HAP-1 (cell line): ENCODE results near the gene MTX3.

Source experiments
- DNase-seq, 2 experiments: peaks; one replicate each; pipeline ENCODE4 v3.0.0-alpha.2; 2016 to 2020; ENCODE audit warnings: low spot score in 2 of 2
- H3K27me3 ChIP-seq: fragments of 250-450 bp; sonication (Bioruptor Pico); 2 replicates; pipeline ENCODE4 v1.5.1; 2020; ENCODE audit warnings: low read depth, mild to moderate bottlenecking, moderate library complexity
- H3K36me3 ChIP-seq: fragments of 250-450 bp; sonication (Bioruptor Pico); replicated peaks from 2 replicates; pipeline ENCODE4 v1.5.1; 2020; ENCODE audit warnings: mild to moderate bottlenecking
- H3K4me1 ChIP-seq: fragments of 250-450 bp; sonication (Bioruptor Pico); 2 replicates; pipeline ENCODE4 v1.5.1; 2020; ENCODE audit warnings: mild to moderate bottlenecking
- H3K4me3 ChIP-seq: fragments of 250-450 bp; sonication (Bioruptor Pico); 2 replicates; pipeline ENCODE4 v1.5.1; 2020; ENCODE audit warnings: mild to moderate bottlenecking, moderate library complexity
- H3K9me3 ChIP-seq: fragments of 250-450 bp; sonication (Bioruptor Pico); 2 replicates; pipeline ENCODE4 v1.5.1; 2020; ENCODE audit warnings: mild to moderate bottlenecking, moderate library complexity
- in situ Hi-C: fragments of 300-500 bp; cut with MboI; formaldehyde crosslinking; loops from 3 replicates; pipeline ENCODE4 v1.14.3; 2020; ENCODE audit warnings: low sequenced_read_pairs, inconsistent platforms, mixed read lengths

The MTX3 gene

DNA sequence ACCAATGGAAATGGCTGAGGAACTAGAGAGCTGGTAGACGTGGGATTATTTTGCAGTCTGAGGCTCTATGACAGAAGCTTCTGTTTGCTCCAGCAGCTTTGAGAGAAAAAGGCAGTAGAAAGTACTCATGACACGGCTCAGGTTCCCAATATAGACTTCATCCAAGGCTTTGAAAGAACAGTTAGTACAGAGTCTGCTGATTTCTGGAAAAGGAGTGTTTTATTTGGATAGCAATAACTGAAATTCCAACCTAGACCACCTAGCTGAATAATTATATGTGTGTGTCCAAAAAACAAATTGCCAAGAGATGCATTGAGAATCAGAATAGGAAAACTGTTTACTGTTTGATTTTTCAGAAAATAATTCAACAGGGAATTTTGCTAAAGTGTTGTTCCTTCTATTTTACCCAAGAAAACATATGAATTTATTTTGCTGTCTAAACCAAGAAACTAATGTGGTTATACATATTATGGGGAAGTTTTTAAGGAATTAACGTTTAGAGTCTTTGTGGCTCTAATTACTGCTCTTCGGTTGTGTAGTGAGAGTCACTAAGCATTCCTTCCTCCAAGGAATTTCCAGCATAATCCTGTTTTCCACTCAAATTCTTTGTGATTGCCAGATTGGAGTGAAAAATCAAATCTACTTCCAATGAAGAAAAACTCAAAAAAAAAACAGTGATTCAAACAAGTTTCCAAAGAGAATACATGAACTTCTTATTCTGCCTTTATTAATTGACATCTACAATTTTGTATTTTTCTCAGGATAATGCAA is 18.1 kb upstream of the MTX3 start:
- no peaks in the 10 kb centered on the region for H3K27me3 ChIP-seq
- H3K9me3 ChIP-seq: no peaks in the 10 kb centered on the region
- H3K4me1 ChIP-seq: no peaks in the 10 kb centered on the region; the same call in 1 of the 2 replicates
- no peak for DNase-seq
- H3K4me3 ChIP-seq: no peak overlapping the region
- in situ Hi-C loops: no loop called here
- H3K36me3 ChIP-seq: no peaks in the 10 kb centered on the region

DNA sequence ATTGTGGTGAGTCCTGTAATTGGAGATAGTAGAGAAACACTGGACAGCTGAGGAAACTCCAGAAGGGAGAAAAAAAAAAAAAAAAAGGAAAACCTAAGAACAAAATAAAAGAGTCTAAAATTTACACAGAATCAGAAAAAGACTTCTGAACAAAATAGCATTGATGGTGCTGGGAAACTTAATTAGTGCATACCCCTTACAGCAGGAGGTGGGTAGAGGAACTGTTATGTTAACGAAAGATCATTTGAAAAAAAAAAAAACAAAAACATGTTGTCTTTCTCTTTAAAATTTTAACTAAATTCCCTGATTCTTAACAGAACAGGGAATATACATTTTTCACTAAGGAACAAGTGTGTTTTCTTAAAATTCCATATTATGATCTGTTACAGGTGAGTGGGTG is 11.6 kb upstream of the MTX3 start:
- Histone ChIP-seq H3K4me1 (no peaks in the 10 kb centered on the region), H3K9me3 (no peaks in the 10 kb centered on the region), H3K36me3 (no peaks in the 10 kb centered on the region), H3K4me3 (no peak overlapping the region), H3K27me3 (peaks cover 7% of the 10 kb centered on the region)
- DNase-seq: no peak
- in situ Hi-C loops: no loop called here

- Histone ChIP-seq H3K27me3 (peaks cover 7% of the 10 kb centered on the region), H3K36me3 (no peaks in the 10 kb centered on the region), H3K4me1 (no peaks in the 10 kb centered on the region), H3K9me3 (no peaks in the 10 kb centered on the region), H3K4me3 (no peak overlapping the region)
- no peak for DNase-seq
- in situ Hi-C loops: no loop called here
These were observed 8.7 kb upstream of the MTX3 start for GRCh38 chr5:79999722-80000121.

DNA sequence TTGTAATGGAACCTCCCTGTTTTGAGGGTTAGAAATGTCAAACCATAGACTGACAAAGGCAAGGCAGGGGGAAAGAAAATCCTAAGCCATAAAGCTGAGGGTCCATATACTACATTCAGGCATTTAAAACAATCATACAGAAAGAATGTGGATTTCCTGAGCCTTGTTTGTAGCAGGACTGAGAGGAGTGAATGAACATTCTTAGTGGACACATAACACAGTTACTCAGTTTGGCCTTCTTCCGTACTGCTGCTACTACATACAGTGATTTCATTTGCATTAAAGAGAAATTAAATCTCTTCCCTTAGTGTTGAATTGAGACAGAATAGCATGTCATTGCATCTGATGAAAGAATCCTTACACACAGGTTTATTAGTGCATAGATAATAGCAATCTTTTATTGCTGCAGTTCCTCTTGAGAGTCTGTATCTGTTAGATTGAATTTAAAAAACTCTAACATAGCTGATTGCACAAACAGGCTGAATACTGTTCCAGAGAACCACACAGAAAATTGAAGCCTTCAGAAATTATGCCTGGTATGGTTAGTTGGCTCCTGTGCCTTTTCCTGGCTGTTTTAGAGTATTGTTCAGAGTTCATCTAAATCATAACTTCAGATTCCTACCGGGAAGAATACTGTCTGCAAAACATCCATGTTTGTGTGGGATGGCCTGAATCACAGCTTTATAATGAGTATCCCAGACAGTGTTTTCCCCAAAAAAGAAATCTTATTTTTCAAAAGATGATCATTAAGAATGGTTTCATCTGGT is 2.0 kb upstream of the MTX3 start:
- no peak for DNase-seq
- in situ Hi-C loops: no loop called here
- Histone ChIP-seq H3K9me3 (no peaks in the 10 kb centered on the region), H3K27me3 (peaks cover 2% of the 10 kb centered on the region), H3K36me3 (no peaks in the 10 kb centered on the region), H3K4me3 (no peak overlapping the region), H3K4me1 (no peaks in the 10 kb centered on the region)

DNA sequence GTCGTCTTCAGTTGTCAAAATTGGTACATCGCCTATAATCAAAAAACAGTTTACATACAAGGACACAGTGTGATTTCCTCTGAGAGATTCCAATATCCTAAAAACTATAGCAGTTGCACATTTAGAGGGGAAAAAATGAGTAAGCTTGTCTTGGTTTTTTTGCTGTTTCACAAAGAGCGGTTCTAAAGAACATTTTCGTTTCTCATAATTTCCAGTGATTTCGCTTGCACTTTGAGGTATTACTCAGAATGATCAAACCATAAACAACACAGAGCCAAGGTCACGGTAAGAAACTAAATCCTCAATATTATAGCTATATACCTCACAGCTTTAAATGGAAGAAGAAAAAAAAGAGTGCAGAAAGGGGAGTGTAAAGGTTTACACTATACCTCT is 861 bp downstream of the MTX3 start:
- H3K36me3 ChIP-seq: no peaks in the 10 kb centered on the region
- H3K9me3 ChIP-seq: no peaks in the 10 kb centered on the region
- H3K4me1 ChIP-seq: no peaks in the 10 kb centered on the region
- DNase-seq: no peak
- in situ Hi-C loops: no loop called here
- H3K27me3 ChIP-seq: peaks cover 2% of the 10 kb centered on the region; the same call in 1 of the 2 replicates
- H3K4me3 ChIP-seq: no peak overlapping the region

GRCh38 chr5:79986260-79986659 is 4.8 kb downstream of the MTX3 start:
- in situ Hi-C loops: no loop called here
- H3K9me3 ChIP-seq: no peaks in the 10 kb centered on the region
- no peaks in the 10 kb centered on the region for H3K4me1 ChIP-seq
- H3K36me3 ChIP-seq: no peaks in the 10 kb centered on the region
- H3K27me3 ChIP-seq: peaks cover 5% of the 10 kb centered on the region; the same call in 1 of the 2 replicates
- no peak overlapping the region for H3K4me3 ChIP-seq
- DNase-seq: no peak

DNA sequence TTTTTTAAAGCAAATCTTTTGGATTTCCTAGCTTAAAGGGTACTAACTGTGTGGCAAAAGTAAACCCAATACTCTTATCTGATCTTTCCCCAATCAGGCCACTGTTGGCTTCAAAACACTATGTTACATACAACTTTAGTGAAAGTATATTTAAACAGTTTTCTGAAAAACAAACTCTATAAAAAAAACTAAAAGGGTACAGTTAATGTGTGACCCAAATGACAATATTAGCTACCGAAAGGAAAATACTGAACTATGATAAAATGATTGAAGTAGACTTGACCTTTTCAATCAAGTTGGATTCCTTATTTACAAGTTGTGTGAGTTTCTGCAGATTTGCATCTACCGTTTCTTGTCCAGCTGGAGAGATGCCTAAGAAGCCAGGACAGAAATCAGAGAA is 5.8 kb downstream of the MTX3 start:
- Histone ChIP-seq H3K9me3 (no peaks in the 10 kb centered on the region), H3K4me3 (no peak overlapping the region), H3K36me3 (no peaks in the 10 kb centered on the region), H3K27me3 (peaks cover 8% of the 10 kb centered on the region; the same call in 1 of the 2 replicates), H3K4me1 (no peaks in the 10 kb centered on the region)
- no peak for DNase-seq
- in situ Hi-C loops: no loop called here

- Histone ChIP-seq H3K4me3 (no peak overlapping the region), H3K27me3 (peaks cover 8% of the 10 kb centered on the region; the same call in 1 of the 2 replicates), H3K36me3 (no peaks in the 10 kb centered on the region), H3K9me3 (no peaks in the 10 kb centered on the region), H3K4me1 (no peaks in the 10 kb centered on the region)
- no peak for DNase-seq
- in situ Hi-C loops: no loop called here
These were observed 6.7 kb downstream of the MTX3 start for GRCh38 chr5:79984363-79984762.

DNA sequence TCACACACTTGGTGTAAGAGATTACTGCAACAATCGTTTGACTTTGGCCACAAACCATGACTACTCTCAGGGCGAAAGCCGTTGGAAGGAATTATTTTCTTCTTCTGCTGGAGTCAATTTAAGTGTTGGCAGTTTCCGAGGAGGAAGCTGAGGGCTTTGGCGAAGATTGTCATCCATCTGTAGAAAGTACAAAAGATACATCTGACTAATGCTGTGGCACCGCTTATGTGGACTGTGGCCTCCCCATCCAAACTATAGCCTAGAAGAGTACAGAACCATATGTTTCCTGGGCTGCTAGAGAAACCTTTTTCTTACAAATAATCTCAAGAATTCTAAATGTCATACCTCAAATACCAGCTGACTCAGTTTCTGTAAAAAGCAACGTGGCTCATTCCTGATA is 7.4 kb downstream of the MTX3 start:
- Histone ChIP-seq H3K27me3 (peaks cover 8% of the 10 kb centered on the region; the same call in 1 of the 2 replicates), H3K9me3 (no peaks in the 10 kb centered on the region), H3K4me1 (no peaks in the 10 kb centered on the region), H3K36me3 (no peaks in the 10 kb centered on the region), H3K4me3 (no peak overlapping the region)
- in situ Hi-C loops: no loop called here
- no peak for DNase-seq

GRCh38 chr5:79982136-79982535 is 8.9 kb downstream of the MTX3 start:
- Histone ChIP-seq H3K27me3 (peaks cover 8% of the 10 kb centered on the region; the same call in 1 of the 2 replicates), H3K4me1 (no peaks in the 10 kb centered on the region), H3K9me3 (no peaks in the 10 kb centered on the region), H3K36me3 (no peaks in the 10 kb centered on the region), H3K4me3 (no peak overlapping the region)
- DNase-seq: no peak
- in situ Hi-C loops: no loop called here

DNA sequence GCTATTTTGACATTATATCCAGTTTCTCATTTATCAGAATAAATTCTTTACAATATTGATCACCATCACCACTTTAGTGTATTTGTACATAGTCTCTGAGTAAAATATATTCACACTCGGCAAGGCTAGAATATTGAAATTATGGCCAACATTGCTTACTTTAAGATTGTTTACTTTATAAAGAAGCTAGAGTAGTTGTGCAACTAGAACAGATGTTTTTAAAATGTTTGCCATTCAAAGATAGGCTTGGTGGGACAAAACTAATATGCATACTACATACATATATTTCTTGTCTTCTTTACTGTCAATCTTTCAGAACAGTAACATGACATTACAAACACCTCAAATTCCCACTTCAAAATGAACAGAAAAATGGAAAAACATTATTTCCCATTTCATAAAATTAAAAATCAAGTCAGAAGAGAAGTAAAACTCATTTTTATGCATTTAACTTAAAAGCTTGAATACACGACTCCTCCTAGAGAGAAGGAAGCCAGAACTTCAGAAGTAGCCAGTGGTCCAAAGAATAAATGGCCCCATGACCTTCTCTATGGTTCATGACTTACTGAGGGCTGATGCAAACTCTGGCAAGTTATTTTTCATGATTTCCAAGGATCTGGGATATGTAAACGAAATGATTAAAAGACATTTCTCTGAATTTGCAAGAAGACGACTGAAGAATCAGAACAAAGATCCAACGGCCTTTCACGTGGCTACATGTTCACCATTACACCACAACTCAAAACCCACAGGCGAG is 14.1 kb downstream of the MTX3 start:
- H3K27me3 ChIP-seq: peaks cover 3% of the 10 kb centered on the region
- H3K9me3 ChIP-seq: no peaks in the 10 kb centered on the region
- in situ Hi-C loops: no loop called here
- no peak overlapping the region for H3K4me3 ChIP-seq
- DNase-seq: no peak
- peaks cover 3% of the 10 kb centered on the region; the same call in 1 of the 2 replicates for H3K4me1 ChIP-seq
- no peaks in the 10 kb centered on the region for H3K36me3 ChIP-seq

- H3K9me3 ChIP-seq: no peaks in the 10 kb centered on the region
- in situ Hi-C loops: no loop called here
- H3K36me3 ChIP-seq: no peaks in the 10 kb centered on the region
- DNase-seq: no peak
- H3K4me3 ChIP-seq: no peak overlapping the region
- H3K4me1 ChIP-seq: peaks cover 3% of the 10 kb centered on the region; the same call in 1 of the 2 replicates
- H3K27me3 ChIP-seq: peaks cover 1% of the 10 kb centered on the region
These were observed 15.6 kb downstream of the MTX3 start for GRCh38 chr5:79975422-79975821.

DNA sequence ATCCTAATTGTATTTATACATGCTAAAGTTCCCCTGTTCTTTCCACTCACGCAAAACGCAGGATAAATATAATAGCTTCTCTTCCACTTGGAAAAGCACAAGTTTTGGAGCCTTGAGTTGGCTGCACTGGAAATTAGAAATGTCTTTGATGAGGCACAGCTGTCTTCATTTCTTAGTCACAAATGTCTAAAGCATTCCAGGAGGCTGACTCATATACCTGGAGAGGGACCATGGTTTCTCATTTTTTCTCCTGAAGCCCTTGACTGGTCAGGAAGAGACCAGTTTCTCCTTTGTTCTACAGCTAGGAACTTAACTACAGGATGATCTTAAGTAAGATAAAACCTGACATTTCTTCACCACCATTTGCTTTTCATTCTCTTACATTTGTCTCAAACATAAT is 16.2 kb downstream of the MTX3 start:
- H3K4me3 ChIP-seq: no peak overlapping the region
- H3K9me3 ChIP-seq: no peaks in the 10 kb centered on the region
- no peaks in the 10 kb centered on the region for H3K36me3 ChIP-seq
- in situ Hi-C loops: no loop called here
- DNase-seq: no peak
- no peaks in the 10 kb centered on the region; the same call in none of the 2 replicates for H3K27me3 ChIP-seq
- H3K4me1 ChIP-seq: peaks cover 3% of the 10 kb centered on the region; the same call in 1 of the 2 replicates
